HG03378 (cell line): Measurements from ENCODE around the gene PRKCH.
A peak's percentile ranks its signal among the peaks of the same experiment; 100 is the strongest.

Source experiments
- ATAC-seq: cut with Tn5 transposase; IDR thresholded peaks from one replicate; pipeline ENCODE4 v1.9.1; 2021; ENCODE audit warnings: mild to moderate bottlenecking, moderate library complexity; ENCODE audit not compliant: unreplicated experiment

PRKCH gene

GRCh38 chr14:61561657-61562276, 240.4 kb downstream of the PRKCH start:
- ATAC-seq, result no peak

GRCh38 chr14:61562321-61563161, 241.2 kb downstream of the PRKCH start:
- ATAC-seq, result no peak

- ATAC-seq, result no peak
These were observed 241.8 kb downstream of the PRKCH start for GRCh38 chr14:61563162-61563511.

GRCh38 chr14:61563880-61564617, 242.7 kb downstream of the PRKCH start:
- no peak for ATAC-seq

DNA sequence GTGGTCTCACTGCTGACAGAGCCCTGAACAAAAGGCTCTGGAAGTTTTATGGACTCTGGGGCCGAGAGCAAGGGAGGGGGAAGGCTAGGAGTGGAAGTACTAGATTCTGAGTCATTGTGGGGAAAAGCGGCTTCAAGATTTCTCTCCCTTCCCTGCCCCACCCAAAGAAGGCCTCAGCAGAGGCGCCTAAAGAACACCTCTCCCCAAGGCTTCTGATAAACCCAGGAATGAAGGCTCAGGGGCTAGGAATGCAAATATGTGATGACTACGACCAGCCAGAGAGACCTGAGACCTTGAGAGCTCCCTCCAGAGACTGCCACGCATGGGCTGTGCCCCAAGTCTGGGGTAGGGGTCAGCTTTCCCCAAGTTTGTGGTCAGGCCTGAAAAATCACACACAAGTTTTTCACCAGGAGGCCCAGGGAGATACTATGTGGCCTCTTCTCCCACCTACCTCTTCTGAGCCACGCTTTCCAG, 243.3 kb downstream of the PRKCH start:
- no peak for ATAC-seq

GRCh38 chr14:61565181-61565580, 243.8 kb downstream of the PRKCH start:
- no peak for ATAC-seq

- ATAC-seq, result no peak
These were observed 244.6 kb downstream of the PRKCH start for GRCh38 chr14:61565836-61566536.

DNA sequence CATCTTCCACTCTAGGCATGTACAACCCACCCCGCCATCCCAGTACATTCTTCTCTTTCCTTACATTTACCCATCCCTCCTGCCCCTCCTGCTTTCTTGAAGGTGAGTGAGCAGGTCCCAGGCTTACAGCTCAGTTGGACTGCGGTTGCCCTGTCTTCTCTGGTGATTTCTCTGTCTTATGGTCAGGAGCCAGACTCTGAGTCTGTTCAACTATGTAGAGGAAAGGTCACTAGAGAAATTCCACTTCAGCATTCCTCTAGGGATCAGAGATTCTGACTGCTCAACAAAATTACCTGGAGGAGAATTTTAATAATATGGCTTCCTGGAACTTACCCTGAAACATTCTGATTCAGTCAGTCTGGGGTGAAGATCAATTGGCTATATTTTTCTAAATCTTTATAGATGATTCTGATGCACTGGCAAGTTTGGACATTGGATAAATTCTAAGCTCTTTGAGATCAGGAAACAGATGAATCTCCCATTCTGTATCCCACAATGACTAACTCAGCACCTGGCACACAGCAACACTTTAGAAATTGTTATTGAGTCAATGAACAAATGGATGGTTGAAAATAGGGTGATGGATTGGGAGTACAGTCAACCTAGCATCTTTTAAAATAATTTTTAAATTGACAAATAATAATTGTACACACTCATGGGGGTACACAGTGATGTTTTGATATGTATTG, 245.3 kb downstream of the PRKCH start:
- no peak for ATAC-seq

DNA sequence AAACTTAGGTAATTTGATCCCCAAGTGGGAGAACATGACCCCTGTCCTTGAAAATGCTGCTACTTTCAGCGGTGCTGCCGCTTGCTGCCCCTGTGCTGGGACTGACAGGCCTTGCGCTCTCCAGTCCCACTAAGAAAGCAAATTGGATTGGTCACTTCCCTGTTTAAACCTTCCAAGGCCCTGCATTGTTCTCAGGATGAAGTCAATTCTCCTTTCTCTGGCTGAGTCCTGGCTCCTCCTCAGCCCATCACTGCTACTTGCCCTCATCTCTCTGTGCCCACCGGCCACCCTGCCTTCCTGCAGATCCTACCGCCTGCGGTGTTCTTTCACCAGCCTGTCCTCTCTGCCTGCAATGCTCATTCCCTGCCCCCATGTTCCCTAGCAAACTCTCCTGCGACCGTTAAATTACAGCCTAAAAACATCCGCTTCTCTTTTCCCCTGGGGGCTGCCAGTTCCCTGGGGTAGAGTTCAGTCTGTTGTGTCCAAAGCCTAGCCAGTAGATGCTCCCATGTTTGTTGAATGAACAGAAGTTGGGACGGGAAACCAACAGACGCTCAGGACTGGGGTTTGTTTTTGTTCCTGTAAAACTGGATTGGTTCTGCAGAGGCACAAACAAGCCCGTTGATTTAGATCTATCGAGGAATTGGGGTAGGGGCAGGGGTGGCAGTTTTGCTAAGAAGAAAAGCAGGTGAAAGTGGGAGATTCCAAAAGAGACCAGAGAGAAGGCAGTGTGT, 246.6 kb downstream of the PRKCH start:
- ATAC-seq, result no peak

GRCh38 chr14:61568572-61569011, 247.2 kb downstream of the PRKCH start:
- peak; percentile 78 for ATAC-seq

DNA sequence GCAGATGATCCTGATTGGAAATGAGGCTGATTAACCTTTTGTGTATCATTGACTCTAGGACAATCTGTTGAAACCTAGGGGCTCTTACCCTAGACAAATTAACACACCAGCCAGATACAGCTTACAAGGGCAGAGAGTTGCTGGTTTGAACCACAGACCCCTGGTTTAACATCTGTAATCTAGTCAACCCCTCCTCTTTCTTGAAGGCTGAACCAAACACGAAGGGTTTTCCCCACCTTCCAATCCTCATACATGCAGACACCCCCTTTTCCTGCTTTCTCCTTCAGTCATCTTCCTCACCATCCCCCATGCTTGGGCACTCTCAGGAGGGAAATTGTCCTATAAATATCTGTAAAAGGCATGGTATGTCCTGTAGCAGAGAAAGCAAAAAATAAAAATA, 247.9 kb downstream of the PRKCH start:
- no peak for ATAC-seq

DNA sequence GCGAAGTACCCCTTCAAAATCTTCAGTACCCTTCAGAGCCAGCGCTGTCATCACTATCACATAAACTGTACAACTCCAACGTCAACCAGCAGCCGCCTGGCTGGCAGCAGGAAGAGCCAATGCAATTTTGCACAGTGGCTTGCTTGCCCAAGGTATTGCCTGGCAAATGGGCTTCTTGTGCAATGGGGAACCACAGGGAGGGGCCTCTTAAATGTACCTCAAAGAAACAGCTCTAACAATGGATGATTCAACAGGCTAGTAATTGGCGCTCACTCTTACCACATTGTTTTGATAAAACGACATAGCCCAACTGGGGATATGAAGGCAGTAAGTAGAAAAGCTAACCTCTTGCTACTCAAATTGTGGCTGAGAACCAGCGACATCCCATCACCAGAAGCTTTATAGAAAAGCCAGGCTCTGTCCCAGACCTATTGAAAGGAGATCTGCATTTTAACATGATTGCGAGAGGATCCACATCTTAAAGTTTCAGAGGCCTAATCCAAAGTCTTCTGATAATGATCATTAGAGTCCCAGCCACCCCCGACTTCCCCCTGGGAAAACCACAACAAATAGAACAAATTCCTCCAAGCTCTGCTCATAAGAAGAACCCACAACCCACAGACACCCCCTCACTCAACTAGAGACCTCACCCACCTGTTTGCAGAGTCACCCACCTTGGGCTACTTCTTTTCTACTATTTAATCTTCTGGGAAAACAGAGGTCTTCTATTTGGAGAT, 248.6 kb downstream of the PRKCH start:
- ATAC-seq, result no peak

DNA sequence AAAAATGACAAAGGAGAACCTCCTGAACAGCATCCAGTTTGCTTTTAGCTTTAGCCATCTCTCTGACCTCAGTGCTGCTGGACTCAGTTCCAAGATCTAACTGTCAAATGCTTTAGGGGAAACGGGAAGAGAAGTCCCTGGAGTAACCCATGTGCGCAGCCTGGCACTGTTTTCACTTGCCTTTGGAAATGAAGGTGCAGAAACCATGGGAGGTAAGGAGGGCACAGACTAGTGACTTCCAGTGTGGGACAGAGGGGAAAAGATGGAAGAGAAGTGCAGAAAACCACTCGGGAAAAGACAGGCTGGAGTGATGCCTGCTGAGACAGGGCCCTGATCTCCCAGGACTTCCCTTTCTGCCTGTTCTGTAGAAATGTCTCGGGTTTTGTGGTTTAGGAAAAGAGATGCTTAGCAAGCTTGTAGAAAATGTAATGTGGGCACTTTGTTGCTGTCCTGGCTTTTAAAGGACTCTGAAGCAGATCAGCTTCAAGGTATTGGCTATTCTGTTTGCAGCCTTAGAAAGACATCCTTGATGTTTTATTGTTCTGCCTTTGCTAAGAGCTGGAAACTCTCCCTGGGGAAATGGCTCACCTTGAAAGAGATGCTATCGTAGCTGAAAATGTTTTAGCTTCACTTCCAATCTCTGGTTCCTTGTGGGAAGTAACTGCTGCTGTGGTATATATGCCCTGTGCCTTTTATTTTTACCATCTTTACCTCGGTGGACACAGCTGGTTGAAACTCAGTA, 249.3 kb downstream of the PRKCH start:
- no peak for ATAC-seq

DNA sequence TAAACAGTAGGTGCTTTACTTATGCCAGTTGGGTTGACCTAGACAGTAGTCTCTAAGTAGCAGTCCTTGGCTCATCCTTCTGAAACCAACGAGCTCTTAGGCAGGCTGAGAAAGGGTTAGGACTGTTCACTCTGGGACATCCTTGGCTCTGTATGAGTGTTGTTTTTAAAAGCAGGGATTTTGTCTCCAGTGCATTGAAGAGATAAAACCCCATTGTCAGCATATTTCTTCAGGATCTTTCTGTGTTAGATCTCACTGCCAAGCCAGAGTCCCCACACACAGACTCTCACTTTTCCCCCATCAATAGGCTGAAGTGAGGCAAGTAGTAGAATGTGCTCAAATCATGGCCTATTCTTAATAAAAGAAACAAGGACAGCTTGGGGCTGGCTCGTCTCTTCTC, 250.5 kb downstream of the PRKCH start:
- no peak for ATAC-seq

DNA sequence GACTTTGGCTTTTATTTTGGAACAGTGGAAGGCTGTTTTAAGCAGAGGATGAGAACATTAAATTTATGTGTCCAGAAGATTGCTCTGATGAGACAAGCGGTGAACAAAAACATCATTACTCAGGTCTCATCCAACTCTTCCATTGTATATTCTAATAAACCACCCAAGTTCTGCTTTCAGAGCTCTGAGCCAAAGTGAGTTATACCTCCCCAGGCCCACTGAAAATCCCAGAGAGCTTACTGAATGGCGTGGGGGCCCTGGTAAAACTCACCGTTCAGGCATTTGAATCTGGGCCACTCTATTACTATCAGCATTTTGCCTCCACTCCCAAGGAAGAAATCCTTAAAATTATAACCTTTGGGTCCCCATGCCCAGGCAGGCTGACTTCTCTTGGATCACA, 251.9 kb downstream of the PRKCH start:
- no peak for ATAC-seq

DNA sequence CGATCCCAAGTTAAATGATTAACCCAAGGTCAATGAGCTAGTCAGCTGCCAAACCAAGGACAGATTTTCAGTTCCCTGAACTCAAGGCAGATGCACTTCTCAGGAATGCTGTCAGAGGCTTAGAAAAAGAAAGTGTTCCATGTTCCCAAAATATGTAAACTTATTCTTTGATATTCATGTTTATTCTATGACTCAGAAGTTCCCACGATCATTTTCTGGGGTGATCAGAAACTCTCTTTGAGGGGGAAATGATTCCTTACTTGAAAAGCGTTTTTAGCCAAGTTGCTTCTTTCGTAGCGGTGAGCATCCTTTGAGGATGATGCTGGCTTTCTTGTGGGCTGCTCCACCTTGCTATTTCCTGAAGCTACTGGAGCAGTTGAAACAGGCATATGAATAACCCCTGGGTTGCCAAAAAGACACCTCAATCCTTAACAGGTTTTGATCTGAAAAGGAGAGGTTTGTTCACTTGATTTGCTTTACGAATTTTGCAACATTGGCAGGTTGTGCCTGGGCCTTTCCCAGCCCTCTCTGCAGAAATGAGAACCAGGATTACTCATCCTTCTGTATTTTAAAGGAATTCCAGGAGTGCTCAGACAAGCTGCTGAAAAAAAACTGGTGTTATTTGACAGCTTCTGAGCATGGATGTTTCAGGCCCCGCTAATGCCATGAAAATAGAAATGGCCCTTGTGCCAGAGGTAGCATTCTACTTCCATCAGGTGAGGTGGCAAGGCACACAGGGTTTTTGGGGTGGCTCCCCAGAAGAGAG, 252.6 kb downstream of the PRKCH start:
- no peak for ATAC-seq

DNA sequence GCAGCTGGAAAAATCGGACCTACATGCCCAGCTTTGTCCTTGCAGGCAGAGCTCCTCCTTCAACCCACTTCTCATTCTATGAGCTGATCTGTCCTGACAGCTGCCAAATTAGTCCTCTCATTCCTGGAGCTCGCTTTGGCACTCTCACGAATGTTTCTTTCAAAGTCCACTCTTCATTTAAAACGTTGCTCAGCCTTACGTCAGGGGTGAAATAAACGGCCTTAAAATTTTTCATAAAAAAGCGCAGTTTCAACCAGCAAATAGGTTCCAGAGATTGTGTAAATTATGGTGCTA, 253.1 kb downstream of the PRKCH start:
- ATAC-seq, result no peak

- ATAC-seq, result no peak
These were observed 253.7 kb downstream of the PRKCH start for GRCh38 chr14:61575126-61575525.
